GM18505 (cell line): ENCODE results near the gene ARID1B.

Experiments used
- ATAC-seq: cut with Tn5 transposase; IDR thresholded peaks from one replicate; pipeline ENCODE4 v1.9.1; 2021; ENCODE audit not compliant: unreplicated experiment
- POLR2A ChIP-seq: IDR thresholded peaks from 4 replicates; pipeline ENCODE4 v1.6.1; 2011; ENCODE audit warnings: borderline replicate concordance; ENCODE audit not compliant: insufficient read depth, insufficient read length; ENCODE audit errors: extremely low read depth

ARID1B gene

DNA sequence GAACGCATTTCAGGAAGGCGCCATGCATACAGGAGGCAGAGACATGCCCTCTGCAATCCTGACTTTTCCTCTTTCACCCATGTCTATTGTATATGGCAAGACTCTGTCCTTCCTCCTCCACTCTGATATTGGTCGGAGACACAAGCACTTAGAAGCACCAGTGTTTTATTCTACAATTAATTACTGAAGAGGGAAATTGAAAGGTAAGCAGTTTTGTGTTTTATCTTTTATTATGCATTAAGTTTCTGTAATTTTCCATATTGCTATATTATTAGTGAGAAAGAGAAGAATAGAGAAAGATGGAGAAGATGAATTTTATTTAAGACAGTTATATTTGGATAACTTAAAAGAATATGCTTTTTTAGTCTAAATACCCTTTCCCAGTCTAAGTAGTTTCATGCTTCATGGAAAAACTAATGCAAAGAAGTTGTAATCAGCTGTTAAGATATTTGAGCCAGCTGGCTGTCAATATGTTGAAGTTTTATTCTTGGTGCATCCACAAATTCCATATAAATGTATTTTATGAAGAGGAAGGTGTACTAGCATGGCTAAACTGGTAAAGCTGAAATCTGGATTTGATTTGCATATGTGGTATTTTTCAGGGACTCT, 13.6 kb downstream of the ARID1B start:
- TF ChIP-seq POLR2A, result no peak
- no peak for ATAC-seq

DNA sequence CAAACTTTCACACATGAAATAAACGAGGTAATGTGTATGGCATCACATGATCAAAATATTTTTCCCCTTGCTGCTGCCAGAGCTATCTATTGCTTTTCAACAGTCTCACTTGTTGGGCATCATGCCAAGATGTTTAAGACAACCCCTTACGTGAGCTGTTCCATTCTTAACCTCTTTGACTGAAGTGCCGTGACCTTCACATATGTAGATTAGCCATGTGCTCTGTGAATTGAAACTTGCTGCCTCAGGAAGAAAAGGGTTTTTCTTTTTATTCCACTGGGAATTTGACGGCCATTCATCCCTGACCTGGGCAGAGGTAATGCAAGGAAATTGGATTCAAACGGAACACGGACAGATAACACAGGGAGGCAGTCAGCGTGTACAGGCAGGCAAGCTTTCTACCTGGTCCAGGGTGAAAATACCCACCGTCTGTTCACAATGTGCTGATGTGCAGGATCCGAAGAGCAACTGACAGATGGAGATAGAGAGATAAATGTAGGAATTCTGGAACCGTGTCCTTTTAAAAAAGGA, 14.2 kb downstream of the ARID1B start:
- TF ChIP-seq POLR2A, result no peak
- ATAC-seq, result peak; percentile 60

DNA sequence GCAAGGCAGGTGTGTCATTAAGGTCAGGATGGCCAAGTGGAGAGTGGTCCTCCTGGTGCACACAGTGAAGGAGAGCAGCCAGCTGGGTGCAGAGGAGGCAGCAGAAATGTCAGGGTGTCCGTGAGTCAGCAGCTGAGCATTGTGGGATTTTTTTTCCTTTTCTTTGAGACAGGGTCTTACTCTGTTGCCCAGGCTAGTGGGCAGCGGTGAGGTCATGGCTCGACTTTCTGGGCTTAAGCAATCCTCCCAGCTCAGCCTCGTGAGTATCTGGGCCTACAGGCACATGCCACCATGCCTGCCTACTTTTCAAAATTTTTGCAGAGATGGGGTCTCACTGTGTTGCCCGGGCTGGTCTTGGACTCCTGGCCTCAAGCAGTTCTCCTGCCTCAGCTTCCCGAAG, 16.0 kb downstream of the ARID1B start:
- TF ChIP-seq POLR2A, result no peak
- ATAC-seq, result no peak

- ATAC-seq, result no peak
- no peak for TF ChIP-seq POLR2A
These were observed 17.6 kb downstream of the ARID1B start for GRCh38 chr6:156794546-156795354.

GRCh38 chr6:156795825-156796224, 18.6 kb downstream of the ARID1B start:
- TF ChIP-seq POLR2A, result no peak
- ATAC-seq, result no peak

DNA sequence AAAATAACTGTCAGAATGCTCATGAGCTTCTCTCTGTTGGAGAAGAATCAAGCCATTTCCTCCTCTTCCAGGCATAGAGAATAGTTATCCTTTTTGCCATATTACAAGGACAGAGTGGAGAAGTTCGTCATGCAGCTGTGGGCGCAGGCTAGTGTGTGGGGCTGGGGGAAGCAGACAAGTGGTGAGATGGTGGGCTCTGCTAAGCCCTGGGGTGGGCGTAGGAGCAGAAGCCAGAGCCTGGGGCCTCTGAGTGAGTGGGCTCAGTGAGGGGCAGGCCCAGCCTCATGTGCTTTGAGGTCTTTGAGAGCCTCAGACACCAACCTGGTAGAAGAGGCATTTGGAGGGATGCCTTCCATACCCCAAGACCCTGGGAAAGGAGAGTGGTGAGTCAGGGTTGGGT, 19.4 kb downstream of the ARID1B start:
- TF ChIP-seq POLR2A, result peak; percentile 19
- no peak for ATAC-seq

GRCh38 chr6:156797901-156798735, 20.9 kb downstream of the ARID1B start:
- ATAC-seq, result no peak
- TF ChIP-seq POLR2A, result no peak

DNA sequence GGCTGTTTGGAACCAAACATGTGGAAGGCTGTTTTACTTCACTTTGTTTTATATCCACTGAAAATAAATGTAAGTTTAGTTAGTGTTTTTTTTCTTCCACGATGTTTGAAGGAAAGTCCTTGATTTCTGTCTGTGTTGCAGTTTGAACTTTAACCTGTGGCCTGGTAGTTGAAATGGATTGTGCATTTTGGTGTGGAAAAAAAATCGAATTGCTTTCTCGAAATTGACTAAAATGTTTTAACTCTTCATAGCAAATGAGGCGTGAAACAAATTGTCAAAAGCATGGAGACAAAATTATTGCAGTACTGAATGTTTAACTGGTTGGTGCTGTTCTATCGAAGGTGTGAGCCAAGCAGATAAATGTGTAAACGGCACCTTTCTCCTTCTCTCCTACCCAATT, 24.5 kb downstream of the ARID1B start:
- TF ChIP-seq POLR2A, result no peak

DNA sequence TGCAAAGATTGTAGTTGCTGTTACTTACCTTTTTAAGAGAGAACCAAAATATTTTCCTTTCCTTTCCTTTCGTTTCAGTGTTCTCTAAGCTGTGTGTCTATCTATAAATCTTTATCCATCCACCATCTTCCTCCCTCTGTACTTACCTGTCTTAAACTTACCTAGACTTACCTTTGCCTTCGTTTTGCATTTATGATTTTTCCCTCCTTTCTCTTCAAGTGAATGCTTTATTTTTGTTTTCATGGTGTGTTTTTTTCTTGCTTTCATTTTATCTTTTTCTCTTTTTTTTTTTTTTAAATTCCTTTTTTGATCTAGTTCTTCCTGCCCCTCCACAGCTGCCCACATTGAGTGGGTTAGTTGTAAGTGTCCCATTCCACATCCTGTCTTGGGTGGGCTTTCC, 26.2 kb downstream of the ARID1B start:
- TF ChIP-seq POLR2A, result no peak
- ATAC-seq, result no peak

More for the DNA sequence above, 24.5 kb downstream of the ARID1B start:
- ATAC-seq, result no peak

- no peak for ATAC-seq
- no peak for TF ChIP-seq POLR2A
These were observed 27.2 kb downstream of the ARID1B start for GRCh38 chr6:156804402-156804801.

- no peak for TF ChIP-seq POLR2A
- no peak for ATAC-seq
These were observed 29.0 kb downstream of the ARID1B start for GRCh38 chr6:156806155-156806554.

DNA sequence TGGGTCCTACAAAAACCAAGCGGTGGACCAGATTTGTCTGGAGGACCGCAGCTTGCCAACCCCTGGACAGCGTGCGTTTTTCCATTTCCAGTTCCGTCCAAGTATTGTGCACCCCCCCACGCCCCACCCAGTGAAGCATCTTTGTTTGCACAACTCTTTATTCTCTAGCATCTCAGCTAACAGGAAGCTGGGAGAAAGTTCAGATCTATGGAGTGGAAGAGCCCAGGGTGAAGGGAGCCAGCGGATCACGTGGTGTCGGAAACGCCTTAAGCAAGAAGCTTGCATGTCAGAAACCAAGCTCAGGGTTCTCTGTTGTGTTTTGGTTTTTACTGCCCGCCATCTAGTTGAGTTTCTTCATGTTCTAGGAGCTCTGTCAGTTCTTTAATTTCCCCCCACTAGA, 29.9 kb downstream of the ARID1B start:
- no peak for ATAC-seq
- no peak for TF ChIP-seq POLR2A

DNA sequence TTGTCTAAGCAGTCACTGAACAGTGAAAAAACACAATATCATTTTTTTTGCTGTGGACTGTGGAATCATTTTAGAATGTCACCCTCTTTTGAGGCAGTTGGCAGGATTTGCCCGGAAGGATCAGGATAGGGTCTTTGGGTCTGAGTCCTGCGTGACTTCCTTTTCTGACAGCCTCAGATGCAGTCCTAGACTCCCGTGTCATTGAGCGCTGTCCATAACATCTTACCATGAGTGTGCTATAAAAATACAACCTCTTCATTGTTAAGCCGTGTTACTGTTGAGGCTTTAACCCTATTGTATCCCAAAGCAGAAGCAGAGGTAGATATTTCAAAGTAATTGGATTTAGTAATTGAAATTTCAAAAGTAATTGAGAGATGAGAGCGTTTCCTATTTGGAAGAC, 30.6 kb downstream of the ARID1B start:
- no peak for TF ChIP-seq POLR2A
- ATAC-seq, result no peak

GRCh38 chr6:156808287-156808686, 31.1 kb downstream of the ARID1B start:
- TF ChIP-seq POLR2A, result no peak
- no peak for ATAC-seq

DNA sequence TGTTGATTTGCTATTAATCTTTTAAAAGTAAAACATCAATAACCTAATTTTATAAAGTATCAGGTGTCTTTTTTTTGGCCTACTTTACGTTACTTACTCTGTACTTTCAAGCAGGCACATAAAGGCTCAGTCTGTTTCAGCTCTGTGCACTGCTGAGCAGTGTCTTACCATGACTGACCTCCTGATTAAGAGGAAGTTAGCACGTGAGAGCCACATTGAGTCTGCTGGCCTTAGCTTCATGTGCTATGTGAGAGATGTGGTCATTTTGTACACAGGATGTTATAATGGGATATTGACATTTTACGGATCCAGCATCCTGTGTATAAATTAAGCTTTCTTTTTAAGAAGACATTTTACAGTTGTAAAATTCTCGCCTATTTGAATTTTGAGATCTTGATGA, 31.9 kb downstream of the ARID1B start:
- TF ChIP-seq POLR2A, result no peak
- ATAC-seq, result peak; percentile 84
